BE2C (cell line): Measurements from ENCODE around the gene MFSD2A.

Experiments used
- DNase-seq: peaks from one replicate; pipeline ENCODE4 v3.0.0-alpha.2; 2020
- H3K27me3 ChIP-seq: fragments of 250-450 bp; sonication (Bioruptor Pico); 2 replicates; pipeline ENCODE4 v1.5.1; 2020; ENCODE audit warnings: mild to moderate bottlenecking
- H3K36me3 ChIP-seq: fragments of 250-450 bp; sonication (Bioruptor Pico); 2 replicates; pipeline ENCODE4 v1.5.1; 2020; ENCODE audit warnings: mild to moderate bottlenecking
- H3K4me1 ChIP-seq: fragments of 250-450 bp; sonication (Bioruptor Pico); 2 replicates; pipeline ENCODE4 v1.5.1; 2020
- H3K4me3 ChIP-seq: 2 replicates; pipeline ENCODE4 v1.5.1; 2011; ENCODE audit warnings: low read depth, low read length
- H3K9me3 ChIP-seq: fragments of 250-450 bp; sonication (Bioruptor Pico); 2 replicates; pipeline ENCODE4 v1.5.1; 2020
- CTCF ChIP-seq: IDR thresholded peaks from 2 replicates; pipeline ENCODE4 v1.5.1; 2012; ENCODE audit warnings: mild to moderate bottlenecking, low read depth, low read length

Gene MFSD2A

DNA sequence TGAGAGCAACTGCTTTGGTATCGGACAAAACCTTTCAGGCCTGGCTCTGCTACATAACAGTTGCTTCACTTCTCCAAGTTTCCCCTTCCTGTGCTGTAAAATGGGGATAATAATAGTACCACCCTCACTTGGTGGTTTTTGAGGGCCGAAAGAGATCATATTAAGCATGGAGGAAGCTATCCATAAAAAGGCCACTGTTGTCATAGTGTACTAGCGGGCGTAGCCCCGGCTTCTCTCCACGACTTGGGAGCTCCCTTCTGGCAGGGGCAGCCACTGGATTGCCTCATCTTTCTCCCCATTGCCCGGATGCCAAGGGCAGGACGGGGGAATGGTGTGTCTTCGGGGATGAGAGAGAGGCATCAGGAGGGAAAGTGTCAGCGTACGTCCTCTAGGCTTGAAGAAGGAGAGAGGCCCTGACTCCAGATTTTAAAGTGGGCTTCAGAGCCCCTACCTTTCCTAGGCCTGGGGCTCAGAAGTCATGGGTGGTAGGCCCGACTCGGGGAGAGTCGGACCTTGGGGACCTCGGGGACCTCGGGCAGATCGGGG, 548 bp upstream of the MFSD2A start:
- no peaks in the 10 kb centered on the region for H3K9me3 ChIP-seq
- no peak overlapping the region for H3K4me3 ChIP-seq
- DNase-seq: no peak
- H3K4me1 ChIP-seq: no peaks in the 10 kb centered on the region
- H3K27me3 ChIP-seq: no peaks in the 10 kb centered on the region
- no peaks in the 10 kb centered on the region for H3K36me3 ChIP-seq
- no peak for TF ChIP-seq CTCF

GRCh38 chr1:39955547-39956539, 898 bp downstream of the MFSD2A start:
- Histone ChIP-seq H3K27me3 (no peaks in the 10 kb centered on the region), H3K4me3 (peak overlapping the region; percentile 63), H3K36me3 (no peaks in the 10 kb centered on the region), H3K9me3 (no peaks in the 10 kb centered on the region), H3K4me1 (peaks cover 3% of the 10 kb centered on the region; the same call in 1 of the 2 replicates)
- peak; percentile 19 for DNase-seq
- no peak for TF ChIP-seq CTCF

- Histone ChIP-seq H3K4me1 (peaks cover 3% of the 10 kb centered on the region; the same call in 1 of the 2 replicates), H3K36me3 (no peaks in the 10 kb centered on the region), H3K27me3 (no peaks in the 10 kb centered on the region), H3K4me3 (no peak overlapping the region), H3K9me3 (no peaks in the 10 kb centered on the region)
- TF ChIP-seq CTCF: no peak
- no peak for DNase-seq
These were observed 2.5 kb downstream of the MFSD2A start for GRCh38 chr1:39957299-39958015.

GRCh38 chr1:39958403-39959200, 3.7 kb downstream of the MFSD2A start:
- no peak for DNase-seq
- H3K36me3 ChIP-seq: no peaks in the 10 kb centered on the region
- TF ChIP-seq CTCF: no peak

DNA sequence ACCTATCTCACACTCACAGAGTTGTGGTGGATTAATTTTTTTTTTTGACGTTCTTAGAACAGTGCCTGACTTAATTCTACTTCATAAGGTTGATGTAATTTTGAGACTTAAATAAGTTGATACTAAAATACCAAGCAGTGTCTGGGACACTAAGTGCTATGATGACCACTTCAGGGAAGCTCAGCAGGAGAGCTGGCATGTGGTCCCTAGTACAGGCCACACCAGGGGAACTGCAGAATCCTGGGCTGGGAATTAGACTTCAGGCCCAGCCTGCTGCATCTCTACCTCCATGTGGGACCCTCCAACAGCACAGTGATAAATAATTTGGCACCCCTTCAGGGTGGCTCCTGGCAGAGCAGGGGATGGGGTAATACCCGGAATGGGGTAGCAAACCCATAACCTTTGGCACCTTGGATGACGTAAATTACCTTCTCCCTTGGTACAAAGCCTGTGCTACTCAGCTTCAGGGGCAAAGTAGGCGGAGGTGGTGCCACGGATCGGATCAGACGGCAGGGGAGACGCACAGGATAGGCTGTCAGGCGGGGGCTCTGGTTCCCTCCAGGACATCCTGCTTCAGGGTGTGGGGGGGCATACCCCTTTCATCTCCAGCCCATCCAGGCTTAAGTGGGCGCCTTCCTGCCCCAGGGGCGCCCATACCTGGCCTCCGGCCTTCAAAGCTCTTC, 4.8 kb downstream of the MFSD2A start:
- Histone ChIP-seq H3K4me3 (no peak overlapping the region), H3K27me3 (no peaks in the 10 kb centered on the region), H3K4me1 (peaks cover 3% of the 10 kb centered on the region; the same call in 1 of the 2 replicates), H3K9me3 (no peaks in the 10 kb centered on the region), H3K36me3 (no peaks in the 10 kb centered on the region)
- no peak for DNase-seq
- no peak for TF ChIP-seq CTCF

More at GRCh38 chr1:39958403-39959200, 3.7 kb downstream of the MFSD2A start:
- H3K27me3 ChIP-seq: no peaks in the 10 kb centered on the region
- no peak overlapping the region for H3K4me3 ChIP-seq
- H3K4me1 ChIP-seq: peaks cover 3% of the 10 kb centered on the region; the same call in 1 of the 2 replicates
- H3K9me3 ChIP-seq: no peaks in the 10 kb centered on the region
